AG10803 (cell line): Measurements from ENCODE around the gene SLN.
"Not testable (repeated sequence)": the region's sequence is repeated elsewhere in the genome, so short reads cannot be mapped to it uniquely, and the experiment has no call there.

ENCODE experiments used
- DNase-seq: peaks from one replicate; pipeline ENCODE4 v3.0.0; 2010; ENCODE audit warnings: low read depth
- H3K4me3 ChIP-seq: 2 replicates; pipeline ENCODE4 v1.5.1; 2011; ENCODE audit warnings: mild to moderate bottlenecking, low read length, control low read depth
- CTCF ChIP-seq: conservative IDR thresholded peaks from 2 replicates; pipeline ENCODE4 v1.5.1; 2011; ENCODE audit warnings: mild to moderate bottlenecking, low read length, control low read depth, inconsistent platforms

SLN gene

GRCh38 chr11:107711861-107712755 is at the start of gene SLN:
TSS of gene SLN (minus strand) at chr11:107712056.
- no peak for TF ChIP-seq CTCF
- no peak for DNase-seq

DNA sequence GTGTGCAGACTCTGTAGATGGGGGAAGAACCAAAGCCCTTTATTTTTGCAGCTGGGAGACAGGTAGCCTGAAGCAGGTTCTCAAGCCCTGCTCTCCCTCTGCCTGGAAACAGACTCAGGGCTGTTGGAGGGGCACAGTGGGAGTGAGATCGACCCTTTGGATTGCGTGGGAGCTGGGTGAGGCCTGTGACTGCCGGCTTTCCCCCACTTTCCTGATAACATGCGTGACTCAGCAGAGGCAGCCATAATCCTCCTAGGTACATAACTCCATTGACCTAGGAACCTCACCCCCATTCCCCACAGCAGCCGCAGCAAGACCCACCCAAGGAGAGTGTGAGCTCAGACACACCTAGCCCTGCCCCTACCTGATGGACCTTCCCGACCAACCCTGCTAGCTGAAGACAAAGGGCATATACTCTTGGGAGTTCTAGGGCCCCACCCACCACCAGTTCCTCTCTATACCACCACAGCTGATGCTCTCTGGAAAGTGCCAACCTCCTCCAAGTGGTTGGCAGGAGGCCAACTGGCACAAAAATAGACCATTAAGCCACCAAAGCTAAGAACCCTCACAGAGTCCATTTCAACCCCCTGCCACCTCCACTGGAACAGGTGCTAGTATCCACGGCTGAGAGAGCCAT is 47.0 kb upstream of the SLN start:
- not testable (repeated sequence) for H3K4me3 ChIP-seq, DNase-seq

More at GRCh38 chr11:107711861-107712755, at the start of gene SLN:
- H3K4me3 ChIP-seq: no peak within 1 kb of the TSS

GRCh38 chr11:107757661-107758060 is 45.8 kb upstream of the SLN start:
- no peak for DNase-seq
- no peak for TF ChIP-seq CTCF
- no peak overlapping the region for H3K4me3 ChIP-seq

DNA sequence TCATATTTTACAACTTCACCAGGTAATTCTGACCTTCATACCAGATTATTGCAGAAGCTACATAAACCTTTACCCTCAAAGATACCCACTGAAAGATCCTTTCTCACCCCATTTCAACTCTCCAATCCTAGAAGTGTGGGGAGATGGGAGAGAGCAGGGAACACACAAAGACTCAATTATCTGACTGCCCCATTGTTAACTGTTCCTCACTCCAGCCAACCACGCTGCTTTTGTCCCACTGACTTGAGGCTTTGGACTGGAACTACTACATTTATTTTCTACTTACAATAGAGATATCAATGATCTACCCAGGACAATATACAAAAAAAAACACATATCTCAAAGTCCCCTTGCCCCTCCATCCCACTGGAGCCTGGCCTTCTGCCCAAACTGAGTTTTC is 44.7 kb upstream of the SLN start:
- TF ChIP-seq CTCF: no peak
- no peak overlapping the region for H3K4me3 ChIP-seq
- DNase-seq: no peak

DNA sequence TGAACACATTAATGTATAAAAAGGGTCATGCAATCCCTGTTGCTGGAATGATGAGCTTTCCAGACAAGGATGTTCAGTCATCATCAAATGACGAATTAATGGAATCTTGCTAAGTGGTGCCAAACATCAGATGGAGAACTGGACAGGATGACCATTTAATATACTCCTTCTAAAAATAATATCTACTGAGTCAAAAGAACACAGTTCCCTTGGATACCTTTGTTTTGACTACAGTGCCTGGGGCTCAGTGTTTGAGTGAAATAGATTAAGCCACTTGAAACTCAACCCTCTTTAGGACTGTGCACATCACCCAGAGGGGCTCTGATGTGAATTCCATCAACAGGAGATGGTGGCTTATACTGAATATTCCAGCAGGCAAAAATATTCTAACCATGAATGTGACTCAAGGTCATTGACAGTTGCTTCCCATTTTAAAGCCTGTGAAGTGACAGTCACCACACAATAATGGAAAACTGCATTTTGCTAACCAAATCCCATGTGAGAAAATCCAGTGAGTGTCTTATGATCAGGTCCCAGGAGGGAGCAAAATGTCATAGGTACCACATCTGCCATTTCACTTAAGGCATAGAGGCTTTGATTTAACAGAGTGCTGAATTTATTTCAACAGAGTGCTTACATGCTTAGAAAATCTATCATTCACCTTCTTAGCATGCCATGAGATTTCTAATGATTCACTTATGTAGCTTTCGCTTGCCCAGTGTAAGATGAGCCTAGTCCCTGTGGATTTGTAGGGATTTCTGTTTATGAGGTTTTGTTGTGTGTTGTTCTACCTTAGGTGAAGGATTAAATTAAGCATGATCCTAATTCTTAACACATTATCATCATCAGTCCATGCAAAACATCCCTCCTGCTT is 41.3 kb upstream of the SLN start:
- DNase-seq: peak; percentile 12
- H3K4me3 ChIP-seq: no peak overlapping the region
- TF ChIP-seq CTCF: no peak

GRCh38 chr11:107752508-107752907 is 40.7 kb upstream of the SLN start:
- DNase-seq: no peak
- TF ChIP-seq CTCF: no peak
- H3K4me3 ChIP-seq: no peak overlapping the region

DNA sequence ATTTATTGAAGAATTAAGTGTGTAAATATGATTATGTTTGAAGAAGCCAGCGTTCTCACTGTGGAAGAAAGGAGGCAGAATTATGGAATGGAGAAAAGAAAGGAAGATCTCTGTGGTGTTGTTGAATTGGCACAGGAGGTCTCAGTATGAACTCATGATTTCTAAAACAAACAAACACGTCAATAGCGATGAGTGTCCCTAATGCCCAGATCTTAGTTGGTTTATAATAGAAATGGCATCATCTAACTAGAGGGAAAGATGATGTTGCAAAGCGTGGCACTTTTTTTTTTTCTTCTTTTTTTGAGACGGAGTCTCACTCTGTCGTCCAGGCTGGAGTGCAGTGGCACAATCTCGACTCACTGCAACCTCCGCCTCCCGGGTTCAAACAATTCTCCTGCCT is 39.2 kb upstream of the SLN start:
- no peak for TF ChIP-seq CTCF
- no peak overlapping the region for H3K4me3 ChIP-seq
- no peak for DNase-seq
